Heart right ventricle (tissue), 16 donors: ENCODE results near the gene ANKK1. TPM values are rescaled to one million over a fixed set of nuclear protein-coding genes. Genes with fewer than 3 reads are reported as not detected.
A peak's percentile ranks its signal among the peaks of the same experiment; 100 is the strongest.

Source experiments
- ATAC-seq, 8 donors: fragments of 200-7000 bp; cut with Tn5 transposase; one replicate each; pipeline ENCODE4 v1.9.1; 2020; ENCODE audit warnings: mild to moderate bottlenecking in 8 of 8, moderate library complexity in 8 of 8, moderate number of reproducible peaks in 1 of 8
- DNase-seq, 2 donors: peaks; one replicate each; pipeline ENCODE4 v3.0.0-alpha.2; 2020
- H3K27ac ChIP-seq, 10 donors: fragments of 200-600 bp; sonication (generic) in 2 of 10; one replicate each; pipeline versions ENCODE4 v1.5.0 to v1.8.0; 2020 to 2022; ENCODE audit warnings: mild to moderate bottlenecking in 3 of 10
- H3K27me3 ChIP-seq, 7 donors: fragments of 200-600 bp; one replicate each; pipeline ENCODE4 v1.8.0; 2021 to 2022; ENCODE audit warnings: mild to moderate bottlenecking in 2 of 7
- H3K36me3 ChIP-seq, 9 donors: fragments of 200-600 bp; sonication (generic) in 1 of 9; one replicate each; pipeline versions ENCODE4 v1.5.0 to v1.8.0; 2020 to 2022; ENCODE audit warnings: mild to moderate bottlenecking in 2 of 9
- H3K4me1 ChIP-seq, 9 donors: fragments of 200-600 bp; sonication (generic) in 1 of 9; one replicate each; pipeline versions ENCODE4 v1.5.0 to v1.8.0; 2020 to 2022; ENCODE audit warnings: mild to moderate bottlenecking in 4 of 9
- H3K4me3 ChIP-seq, 10 donors: fragments of 200-600 bp; sonication (generic) in 2 of 10; one replicate each; pipeline versions ENCODE4 v1.5.0 to v1.8.0; 2020 to 2022; ENCODE audit warnings: mild to moderate bottlenecking in 7 of 10, moderate library complexity in 2 of 10
- H3K9me3 ChIP-seq, 11 donors: fragments of 200-600 bp in 10 of 11; sonication (generic) in 2 of 11; one replicate each; pipeline versions ENCODE4 v1.5.0 to v1.8.0; 2013 to 2022; ENCODE audit warnings: mild to moderate bottlenecking in 2 of 11, control low read depth in 1 of 11, moderate library complexity in 1 of 11
- CTCF ChIP-seq, 9 donors: fragments of 200-600 bp; sonication (generic) in 2 of 9; IDR thresholded peaks; one replicate each; pipeline versions ENCODE4 v1.5.0 to v1.8.0; 2021 to 2022; ENCODE audit warnings: antibody characterized with exemption in 9 of 9, mild to moderate bottlenecking in 5 of 9, moderate library complexity in 1 of 9
- WGBS, 2 donors: extraction: QIAGEN DNeasy Blood & Tissue Kit; methylation state at CpG; one replicate each; pipeline ENCODE4 v1.1.7; 2013; ENCODE audit warnings: inconsistent platforms in 1 of 2; 5-methylcytosine and 5-hydroxymethylcytosine counted together
- intact Hi-C, 10 donors: fragments of 100-400 bp; cut with DNase I; formaldehyde crosslinking; loops; one replicate each; pipeline versions ENCODE4 v1.11.1 to v1.14.2; 2022
- polyA plus RNA-seq, 2 donors: library from polyadenylated mRNA; stranded (reverse); fragments of 200-250 nt; gene quantifications; one replicate each; pipeline ENCODE4 v1.2.3, GENCODE V29; 2013
- total RNA-seq, 10 donors: library from RNA; stranded (reverse); fragmentation: NEBNext Ultra II Directional in 3 of 10; extraction: Animal tissue kit (Norgen Biotek cat#: 25700) in 3 of 10; gene quantifications; one replicate each; pipeline versions ENCODE4 v1.2.1 to v1.2.4, GENCODE V29; 2021 to 2023
- donor health status: Arrhythmogenic right ventricular cardiomyopathy.
- donor health status: ischemic (EF 13 %, LVEDD 7.1; RV severe dilation, severe dysfunction).
- donor health status: healthy with polysubstance abuse.
- donor health status: DM: no; HTN: yes; CAD: no.
- donor health status: DM: no; HTN: no; CAD: no.
- donor health status: ischemic (EF 25% LVEDD 6.9; RV normal size, moderate dysfunction).
- donor health status: ischemic (EF 25% LVEDD 5.7; RV mildly dilated, moderate dysfunction).
- donor health status: healthy.
- donor health status: DM: yes; HTN: yes; CAD: no.
- donor health status: Ischemic cardiomyopathy.
- donor health status: ischemic (EF 35%, LVEDD 5.7; RV mildly dilated, moderate dysfunction).
- donor health status: nonischemic (EF 11% LVEDD 7.7; RV severe dilation, severe dysfunction).
- donor health status: DM: yes; HTN: yes; CAD: no.
- donor health status: PGD.
- donor health status: ischemic (EF 29% LVEDD 5.4; RV normal size, mild dysfunction).
- donor health status: nonischemic (EF 23%, LVEDD 6.1; RV moderate dilation, normal function).

Gene ANKK1
- total and polyA plus RNA-seq, 12 donors, result 0.06 to 0.37 TPM; not detected in 10

GRCh38 chr11:113372309-113372708 lies 15.3 kb upstream of the ANKK1 start:
- Histone ChIP-seq H3K4me3 (no peak overlapping the region), H3K36me3 (peaks cover 0 to 33% (median 4%) of the 10 kb centered on the region in 9 donors), H3K27ac (no peak overlapping the region), H3K27me3 (peaks cover 0 to under 1% (median 0%) of the 10 kb centered on the region in 7 donors), H3K4me1 (peaks cover 0 to 3% (median 0%) of the 10 kb centered on the region in 9 donors), H3K9me3 (no peaks in the 10 kb centered on the region)
- intact Hi-C loops, result no loop called here
- ATAC-seq (no peak), DNase-seq (no peak)
- 80 to 81% methylated on average over 4 of the region's 4 CpGs for WGBS, 2 donors
- no peak for TF ChIP-seq CTCF (IDR thresholded peaks at IDR 0.05)

DNA sequence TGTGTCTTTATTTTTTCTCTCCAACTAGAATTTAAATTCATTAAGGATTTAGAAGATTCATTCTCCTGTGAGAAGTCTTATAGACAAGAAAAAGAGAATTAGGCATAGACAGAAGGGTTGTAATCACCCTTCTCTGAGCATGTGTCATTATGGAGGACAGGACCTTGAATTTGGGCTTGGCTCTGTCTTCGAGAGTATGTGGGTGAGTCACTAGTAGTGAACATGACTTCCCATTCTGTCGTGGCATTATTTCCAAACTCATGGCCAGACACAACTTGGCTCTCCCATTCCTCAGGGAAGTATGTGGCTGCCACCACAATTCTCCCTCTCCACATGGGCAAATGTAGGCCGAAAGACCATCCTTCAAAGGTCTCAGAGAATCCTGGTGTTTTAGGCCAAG lies 14.3 kb upstream of the ANKK1 start:
- no peak overlapping the region for H3K27ac ChIP-seq
- peaks cover 0 to 23% (median 0%) of the 10 kb centered on the region in 9 donors for H3K36me3 ChIP-seq
- H3K4me1 ChIP-seq, result peaks cover 0 to 3% (median 0%) of the 10 kb centered on the region in 9 donors
- 74 to 82% methylated on average over 3 of the region's 3 CpGs for WGBS, 2 donors
- no peak for TF ChIP-seq CTCF (IDR thresholded peaks at IDR 0.05)
- H3K4me3 ChIP-seq, result no peak overlapping the region
- ATAC-seq (peak in 1 of 8 donors; percentile 62), DNase-seq (no peak)
- peaks cover 0 to 8% (median 0%) of the 10 kb centered on the region in 7 donors for H3K27me3 ChIP-seq
- no peaks in the 10 kb centered on the region for H3K9me3 ChIP-seq
- intact Hi-C loops, result no loop called here

- H3K4me3 ChIP-seq, result no peak overlapping the region
- 59 to 63% methylated on average over 10 of the region's 10 CpGs for WGBS, 2 donors
- H3K36me3 ChIP-seq, result peaks cover 0 to 15% (median 0%) of the 10 kb centered on the region in 9 donors
- intact Hi-C loops, result no loop called here
- H3K27ac ChIP-seq, result no peak overlapping the region
- no peak for ATAC-seq
- no peak for TF ChIP-seq CTCF (IDR thresholded peaks at IDR 0.05)
- no peaks in the 10 kb centered on the region for H3K9me3 ChIP-seq
- DNase-seq, result no peak
- peaks cover 0 to 3% (median 0%) of the 10 kb centered on the region in 9 donors for H3K4me1 ChIP-seq
- H3K27me3 ChIP-seq, result peaks cover 0 to 15% (median 3%) of the 10 kb centered on the region in 7 donors
Observed at GRCh38 chr11:113373981-113374560, 13.5 kb upstream of the ANKK1 start.

GRCh38 chr11:113375402-113375801 lies 12.2 kb upstream of the ANKK1 start:
- Histone ChIP-seq H3K4me1 (peaks cover 0 to 3% (median 0%) of the 10 kb centered on the region in 9 donors), H3K36me3 (peaks cover 0 to 6% (median 0%) of the 10 kb centered on the region in 9 donors), H3K4me3 (no peak overlapping the region), H3K27me3 (peaks cover 0 to 20% (median 3%) of the 10 kb centered on the region in 7 donors), H3K9me3 (no peaks in the 10 kb centered on the region), H3K27ac (no peak overlapping the region)
- WGBS, 2 donors, result 86 to 92% methylated on average over 5 of the region's 5 CpGs
- ATAC-seq (no peak), DNase-seq (no peak)
- TF ChIP-seq CTCF (IDR thresholded peaks at IDR 0.05), result no peak
- intact Hi-C loops, result no loop called here
